ENCODE results near the gene UPK1B.

Gene UPK1B

GRCh38 chr3:119191800-119192199 lies 18.4 kb downstream of the UPK1B start:
- H3K4me3 ChIP-seq (ENCODE audit: low read length): no peak overlapping the region
- no peak for TF ChIP-seq CTCF (IDR thresholded peaks at IDR 0.05; ENCODE audit: low read depth, low read length)
- TF ChIP-seq EZH2phosphoT487 (IDR thresholded peaks at IDR 0.05; ENCODE audit: low read depth): no peak
- no peak overlapping the region for H2AFZ ChIP-seq (ENCODE audit: low read depth, low read length)
- H4K20me1 ChIP-seq (ENCODE audit: insufficient read depth, low read length): no peaks in the 10 kb centered on the region
- H3K36me3 ChIP-seq (replicated peaks; ENCODE audit: low read depth, low read length): no peaks in the 10 kb centered on the region
- H3K9ac ChIP-seq (ENCODE audit: low read length): no peak overlapping the region
- H3K9me3 ChIP-seq (ENCODE audit: insufficient read depth, low read length): no peaks in the 10 kb centered on the region
- no peak overlapping the region for H3K27ac ChIP-seq (ENCODE audit: low read length)
- no peak overlapping the region for H3K4me2 ChIP-seq (ENCODE audit: low read length)
- no peaks in the 10 kb centered on the region for H3K27me3 ChIP-seq (ENCODE audit: low read depth, low read length)
- H3K79me2 ChIP-seq (ENCODE audit: low read length): no peaks in the 10 kb centered on the region
- no peaks in the 10 kb centered on the region for H3K4me1 ChIP-seq (ENCODE audit: low read length)

DNA sequence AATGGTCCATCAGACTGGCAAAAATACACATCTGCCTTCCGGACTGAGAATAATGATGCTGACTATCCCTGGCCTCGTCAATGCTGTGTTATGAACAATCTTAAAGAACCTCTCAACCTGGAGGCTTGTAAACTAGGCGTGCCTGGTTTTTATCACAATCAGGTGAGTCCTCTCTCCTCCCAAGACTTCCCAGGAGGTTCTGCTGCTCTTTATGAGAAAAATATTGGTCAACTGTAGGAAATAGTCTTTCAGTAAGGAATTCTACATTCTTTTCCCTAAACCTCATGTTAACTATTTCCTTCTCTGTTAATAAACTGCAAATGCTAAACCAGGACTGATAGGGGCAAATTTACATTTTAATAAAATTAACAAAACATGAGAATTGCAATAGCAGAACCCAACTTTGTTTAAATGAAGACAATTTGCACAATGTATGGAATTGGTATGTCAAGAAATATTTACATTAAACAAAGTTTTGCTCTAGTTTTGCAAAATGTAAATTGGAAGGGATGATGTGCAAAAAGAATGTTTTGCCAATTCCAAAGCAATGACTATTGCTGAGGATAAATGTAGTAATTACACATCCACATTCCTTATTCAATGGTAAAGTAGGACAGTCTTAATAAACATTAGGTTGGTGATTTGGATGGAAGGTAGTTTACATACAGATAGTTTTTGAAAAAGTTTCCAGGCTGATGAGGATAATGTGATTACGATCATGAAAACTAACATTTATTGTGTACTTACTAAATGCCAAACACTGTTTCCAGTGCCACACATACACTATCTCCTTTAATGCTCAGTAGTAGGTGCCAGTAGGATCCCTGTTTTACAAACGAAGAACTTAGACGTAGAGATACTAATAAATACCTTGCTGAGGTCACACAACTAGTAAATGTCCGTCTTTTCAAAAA lies 21.1 kb downstream of the UPK1B start:
- H3K4me2 ChIP-seq (ENCODE audit: low read length): no peak overlapping the region
- no peaks in the 10 kb centered on the region for H3K36me3 ChIP-seq (replicated peaks; ENCODE audit: low read depth, low read length)
- no peaks in the 10 kb centered on the region for H3K4me1 ChIP-seq (ENCODE audit: low read length)
- H3K9me3 ChIP-seq (ENCODE audit: insufficient read depth, low read length): no peaks in the 10 kb centered on the region
- no peak overlapping the region for H3K9ac ChIP-seq (ENCODE audit: low read length)
- H3K27ac ChIP-seq (ENCODE audit: low read length): no peak overlapping the region
- no peak overlapping the region for H2AFZ ChIP-seq (ENCODE audit: low read depth, low read length)
- H3K79me2 ChIP-seq (ENCODE audit: low read length): no peaks in the 10 kb centered on the region
- H3K4me3 ChIP-seq (ENCODE audit: low read length): no peak overlapping the region
- no peak for TF ChIP-seq EZH2phosphoT487 (IDR thresholded peaks at IDR 0.05; ENCODE audit: low read depth)
- no peak for TF ChIP-seq CTCF (IDR thresholded peaks at IDR 0.05; ENCODE audit: low read depth, low read length)
- no peaks in the 10 kb centered on the region for H3K27me3 ChIP-seq (ENCODE audit: low read depth, low read length)
- no peaks in the 10 kb centered on the region for H4K20me1 ChIP-seq (ENCODE audit: insufficient read depth, low read length)

DNA sequence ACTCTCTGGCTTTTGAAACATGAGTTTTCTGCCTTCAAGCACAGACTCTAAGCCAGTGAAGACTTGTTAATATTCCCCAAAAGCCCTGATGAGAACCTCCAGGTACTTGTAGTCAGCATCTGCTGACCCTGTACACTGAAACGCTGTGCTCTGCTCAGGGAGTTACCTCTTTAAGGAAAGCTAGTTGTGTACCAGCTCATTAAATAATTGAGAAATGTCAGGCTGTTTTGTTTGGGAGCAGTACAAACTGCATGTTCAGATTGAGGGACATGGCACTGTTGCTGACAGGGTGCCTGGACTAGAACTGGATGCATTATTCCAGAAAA lies 21.7 kb downstream of the UPK1B start:
- Histone ChIP-seq H4K20me1 (ENCODE audit: insufficient read depth, low read length) (no peaks in the 10 kb centered on the region), H3K79me2 (ENCODE audit: low read length) (no peaks in the 10 kb centered on the region), H3K27ac (ENCODE audit: low read length) (no peak overlapping the region), H3K27me3 (ENCODE audit: low read depth, low read length) (no peaks in the 10 kb centered on the region), H2AFZ (ENCODE audit: low read depth, low read length) (no peak overlapping the region), H3K4me1 (ENCODE audit: low read length) (no peaks in the 10 kb centered on the region), H3K36me3 (replicated peaks; ENCODE audit: low read depth, low read length) (no peaks in the 10 kb centered on the region), H3K4me2 (ENCODE audit: low read length) (no peak overlapping the region), H3K4me3 (ENCODE audit: low read length) (no peak overlapping the region), H3K9ac (ENCODE audit: low read length) (no peak overlapping the region), H3K9me3 (ENCODE audit: insufficient read depth, low read length) (no peaks in the 10 kb centered on the region)
- TF ChIP-seq EZH2phosphoT487 (IDR thresholded peaks at IDR 0.05; ENCODE audit: low read depth): no peak
- no peak for TF ChIP-seq CTCF (IDR thresholded peaks at IDR 0.05; ENCODE audit: low read depth, low read length)

DNA sequence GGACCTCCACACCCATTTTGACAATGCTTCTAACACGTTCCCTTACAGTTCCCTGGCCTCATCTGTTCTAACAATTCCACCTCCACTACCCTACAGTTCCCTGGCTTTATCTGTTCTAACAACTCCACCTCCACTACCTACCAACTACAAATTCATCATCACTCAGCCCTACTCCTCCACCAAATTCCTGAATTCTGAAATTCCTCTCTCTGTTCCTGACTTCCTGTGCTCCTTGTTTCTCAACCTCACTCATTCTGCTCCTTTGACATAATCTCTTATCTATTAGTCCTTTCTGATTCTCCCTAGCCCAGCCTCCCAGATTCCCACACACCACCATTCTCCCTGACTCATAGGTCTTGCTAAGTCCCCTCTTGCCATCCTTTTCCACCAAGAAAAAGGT lies 22.5 kb downstream of the UPK1B start:
- no peak overlapping the region for H3K4me2 ChIP-seq (ENCODE audit: low read length)
- TF ChIP-seq EZH2phosphoT487 (IDR thresholded peaks at IDR 0.05; ENCODE audit: low read depth): no peak
- no peak for TF ChIP-seq CTCF (IDR thresholded peaks at IDR 0.05; ENCODE audit: low read depth, low read length)
- H3K79me2 ChIP-seq (ENCODE audit: low read length): no peaks in the 10 kb centered on the region
- no peaks in the 10 kb centered on the region for H3K36me3 ChIP-seq (replicated peaks; ENCODE audit: low read depth, low read length)
- H4K20me1 ChIP-seq (ENCODE audit: insufficient read depth, low read length): no peaks in the 10 kb centered on the region
- no peaks in the 10 kb centered on the region for H3K27me3 ChIP-seq (ENCODE audit: low read depth, low read length)
- H3K27ac ChIP-seq (ENCODE audit: low read length): no peak overlapping the region
- H3K9ac ChIP-seq (ENCODE audit: low read length): no peak overlapping the region
- no peaks in the 10 kb centered on the region for H3K4me1 ChIP-seq (ENCODE audit: low read length)
- no peaks in the 10 kb centered on the region for H3K9me3 ChIP-seq (ENCODE audit: insufficient read depth, low read length)
- no peak overlapping the region for H2AFZ ChIP-seq (ENCODE audit: low read depth, low read length)
- no peak overlapping the region for H3K4me3 ChIP-seq (ENCODE audit: low read length)

Data from OCI-LY3 (cell line).